ENCODE measurements around the gene BRD3.

BRD3 gene

DNA sequence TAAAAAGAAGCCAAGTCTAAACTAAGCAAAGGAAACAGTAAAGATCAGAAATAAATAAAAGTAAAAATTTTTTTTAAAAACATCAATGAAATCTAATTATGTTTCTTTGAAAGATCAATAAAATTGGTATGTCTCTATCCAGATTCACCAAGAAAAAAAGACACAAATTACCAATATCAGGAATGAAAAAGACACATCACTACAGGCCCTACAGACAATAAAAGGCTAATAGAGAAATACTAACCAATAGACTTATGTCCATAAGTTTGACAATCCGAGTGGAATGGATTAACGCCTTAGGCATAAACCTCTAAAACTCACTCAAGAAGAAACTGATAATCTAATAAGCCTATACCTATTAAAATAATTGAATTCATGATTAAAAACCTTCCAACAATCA, 30.2 kb downstream of the BRD3 start:
- H3K9me3 ChIP-seq (ENCODE audit: control insufficient read depth, low read length): no peaks in the 10 kb centered on the region
- H3K4me3 ChIP-seq (ENCODE audit: low read length): no peak overlapping the region
- H3K27me3 ChIP-seq (ENCODE audit: control insufficient read depth, insufficient read depth, low read length): no peaks in the 10 kb centered on the region
- no peak overlapping the region for H3K9ac ChIP-seq (ENCODE audit: low read length)
- peaks cover 12% of the 10 kb centered on the region for H3K4me1 ChIP-seq (ENCODE audit: control insufficient read depth, insufficient read depth, low read length)
- H3K36me3 ChIP-seq (ENCODE audit: control insufficient read depth, insufficient read depth, low read length): peaks cover 17% of the 10 kb centered on the region

DNA sequence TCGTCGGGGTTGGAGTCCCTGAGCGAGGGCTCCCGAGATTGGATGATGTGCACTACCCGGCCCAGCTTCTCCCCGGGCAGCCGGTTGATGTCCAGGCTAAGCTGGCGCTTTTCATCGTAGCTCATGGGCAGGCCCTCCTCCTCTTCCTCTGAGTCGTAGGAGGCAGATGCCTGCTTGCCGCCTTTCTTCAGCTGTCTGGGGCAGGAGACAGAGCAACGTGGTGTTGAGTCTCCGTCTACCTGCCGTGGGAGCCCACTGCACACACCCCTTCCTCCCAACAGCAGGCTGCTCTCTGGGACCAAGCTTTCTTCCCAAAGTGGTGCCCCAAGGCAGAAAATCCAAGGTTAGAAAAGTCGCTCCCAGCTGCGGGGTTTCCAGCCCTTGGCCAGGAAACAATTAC, 31.7 kb downstream of the BRD3 start:
- no peak overlapping the region for H3K9ac ChIP-seq (ENCODE audit: low read length)
- no peak overlapping the region for H3K4me3 ChIP-seq (ENCODE audit: low read length)
- H3K9me3 ChIP-seq (ENCODE audit: control insufficient read depth, low read length): no peaks in the 10 kb centered on the region
- peaks cover 17% of the 10 kb centered on the region for H3K36me3 ChIP-seq (ENCODE audit: control insufficient read depth, insufficient read depth, low read length)
- H3K4me1 ChIP-seq (ENCODE audit: control insufficient read depth, insufficient read depth, low read length): peaks cover 10% of the 10 kb centered on the region
- H3K27me3 ChIP-seq (ENCODE audit: control insufficient read depth, insufficient read depth, low read length): no peaks in the 10 kb centered on the region

DNA sequence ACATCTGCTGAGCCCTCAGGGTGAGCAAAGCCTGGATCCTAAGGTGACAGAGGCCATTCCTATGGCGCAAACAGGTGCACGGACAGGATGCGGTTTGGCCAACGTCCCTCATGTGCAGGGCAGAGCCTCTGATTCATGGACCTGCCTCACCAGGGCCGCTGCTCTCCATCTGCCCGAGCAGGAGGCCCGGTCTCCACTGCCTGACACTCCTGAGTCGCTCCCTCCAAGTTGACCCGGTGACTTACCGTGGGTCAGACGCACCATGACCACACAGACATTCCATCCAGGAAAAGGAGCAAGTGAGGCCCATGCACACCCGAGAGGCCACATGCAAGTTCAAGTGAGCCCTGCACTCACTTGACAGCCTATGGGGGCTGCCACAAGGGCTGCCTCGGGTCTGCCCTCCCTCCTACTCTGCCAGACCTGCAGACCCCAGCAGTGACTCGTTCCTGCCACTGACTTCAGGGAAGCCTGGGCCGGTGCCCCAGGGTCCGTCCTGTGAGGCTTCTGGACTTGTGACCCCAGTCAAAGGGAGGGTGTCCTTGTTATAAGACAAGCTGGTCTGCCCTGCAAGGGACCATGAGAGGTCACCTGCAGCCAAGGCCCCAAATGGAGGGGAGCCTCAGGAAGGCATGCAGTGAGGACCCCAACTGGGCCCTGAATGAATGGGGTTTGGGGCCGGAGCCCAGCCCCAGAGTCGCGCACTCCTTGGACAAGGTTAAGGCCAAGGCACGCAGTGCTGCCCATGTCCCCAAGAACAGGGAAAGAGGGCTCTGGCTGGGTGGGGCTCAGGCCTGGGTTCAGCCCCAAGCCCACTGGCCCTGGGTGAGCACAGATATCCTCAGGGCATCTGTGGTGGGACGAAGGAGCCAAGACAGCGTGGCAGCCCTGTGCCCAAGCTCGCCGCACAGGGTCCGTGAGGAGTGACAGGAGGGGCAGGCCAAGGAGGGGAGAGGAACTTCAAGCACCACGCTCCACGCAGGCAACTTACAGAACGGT, 32.5 kb downstream of the BRD3 start:
- Histone ChIP-seq H3K9ac (ENCODE audit: low read length) (no peak overlapping the region), H3K36me3 (ENCODE audit: control insufficient read depth, insufficient read depth, low read length) (peaks cover 17% of the 10 kb centered on the region), H3K9me3 (ENCODE audit: control insufficient read depth, low read length) (no peaks in the 10 kb centered on the region), H3K27me3 (ENCODE audit: control insufficient read depth, insufficient read depth, low read length) (no peaks in the 10 kb centered on the region), H3K4me3 (ENCODE audit: low read length) (no peak overlapping the region), H3K4me1 (ENCODE audit: control insufficient read depth, insufficient read depth, low read length) (peaks cover 2% of the 10 kb centered on the region)

DNA sequence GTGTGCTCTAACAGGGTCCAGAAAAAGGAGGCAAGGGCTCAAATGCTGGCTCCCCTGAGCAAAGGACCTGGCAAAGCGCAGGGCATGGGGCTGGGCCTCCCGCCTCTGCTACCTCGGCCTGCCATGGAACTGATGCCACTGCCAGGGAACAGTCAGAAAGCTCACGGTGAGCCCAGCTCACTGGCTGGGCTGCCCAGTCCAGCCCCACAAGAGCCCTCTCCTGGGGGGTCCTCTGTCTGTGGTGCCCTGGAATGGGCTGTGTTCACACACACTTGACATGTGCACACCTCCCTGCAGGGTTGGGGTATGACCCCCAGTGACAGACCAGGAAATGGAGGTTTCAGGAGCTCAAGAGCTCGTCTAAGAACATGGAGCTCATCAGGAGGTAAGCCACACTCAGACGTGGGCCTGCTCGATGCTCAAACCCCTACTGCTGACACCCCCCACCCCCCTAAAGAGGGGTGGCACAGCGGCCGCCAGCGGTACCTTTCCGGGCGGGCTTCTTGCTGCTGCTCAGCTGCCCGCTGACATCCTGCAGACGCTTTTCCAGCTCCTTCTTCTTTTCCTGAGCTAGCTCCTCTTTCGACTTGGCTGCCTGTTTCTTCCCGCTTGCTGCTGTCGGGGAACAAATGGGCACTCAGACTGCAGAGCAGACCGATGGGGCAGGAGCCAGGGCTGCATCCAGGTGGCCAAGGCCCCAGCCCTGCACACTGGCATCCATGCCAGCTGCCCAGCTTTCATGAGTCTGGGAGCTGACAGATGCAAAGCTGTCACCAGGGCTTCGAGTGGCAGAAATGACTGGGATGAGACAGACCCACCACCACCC, 33.4 kb downstream of the BRD3 start:
- H3K36me3 ChIP-seq (ENCODE audit: control insufficient read depth, insufficient read depth, low read length): peaks cover 17% of the 10 kb centered on the region
- H3K27me3 ChIP-seq (ENCODE audit: control insufficient read depth, insufficient read depth, low read length): no peaks in the 10 kb centered on the region

DNA sequence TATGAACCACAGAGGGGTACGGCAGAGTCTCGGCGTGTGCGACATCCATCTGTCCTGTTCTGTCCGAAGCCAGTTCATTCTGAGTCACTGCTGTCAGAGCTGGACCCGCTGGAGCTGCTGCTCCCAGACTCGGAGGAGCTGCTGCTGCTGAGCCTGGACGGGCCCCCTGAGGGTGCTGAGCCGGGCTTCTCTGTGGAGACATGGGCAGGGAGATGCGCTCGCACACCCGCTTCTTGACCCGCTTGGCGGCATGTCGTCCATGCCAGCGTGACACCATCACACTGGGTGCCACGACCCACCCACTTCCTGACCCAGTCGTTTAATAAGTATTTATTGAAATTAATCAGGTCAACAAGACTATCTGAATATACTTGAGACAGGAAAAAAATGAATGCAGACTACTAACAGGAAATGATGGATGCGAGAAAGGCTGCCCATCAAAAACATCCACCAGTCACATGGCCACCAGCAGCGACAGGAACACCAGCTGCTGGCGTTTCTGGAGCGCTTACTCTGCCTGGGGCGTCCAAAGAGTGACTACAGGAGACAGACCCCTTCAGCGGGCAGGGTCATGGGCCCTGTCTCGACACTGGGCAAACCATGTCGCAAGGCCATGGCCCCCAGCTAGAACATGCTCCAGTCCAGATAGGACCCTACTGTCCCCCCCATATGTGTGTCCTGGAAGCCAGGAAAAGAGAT, 34.2 kb downstream of the BRD3 start:
- Histone ChIP-seq H3K9me3 (ENCODE audit: control insufficient read depth, low read length) (no peaks in the 10 kb centered on the region), H3K9ac (ENCODE audit: low read length) (no peak overlapping the region), H3K4me1 (ENCODE audit: control insufficient read depth, insufficient read depth, low read length) (no peaks in the 10 kb centered on the region), H3K4me3 (ENCODE audit: low read length) (no peak overlapping the region), H3K36me3 (ENCODE audit: control insufficient read depth, insufficient read depth, low read length) (peaks cover 17% of the 10 kb centered on the region), H3K27me3 (ENCODE audit: control insufficient read depth, insufficient read depth, low read length) (no peaks in the 10 kb centered on the region)

More for the DNA sequence above, 33.4 kb downstream of the BRD3 start:
- Histone ChIP-seq H3K4me1 (ENCODE audit: control insufficient read depth, insufficient read depth, low read length) (no peaks in the 10 kb centered on the region), H3K9ac (ENCODE audit: low read length) (no peak overlapping the region), H3K4me3 (ENCODE audit: low read length) (no peak overlapping the region), H3K9me3 (ENCODE audit: control insufficient read depth, low read length) (no peaks in the 10 kb centered on the region)

DNA sequence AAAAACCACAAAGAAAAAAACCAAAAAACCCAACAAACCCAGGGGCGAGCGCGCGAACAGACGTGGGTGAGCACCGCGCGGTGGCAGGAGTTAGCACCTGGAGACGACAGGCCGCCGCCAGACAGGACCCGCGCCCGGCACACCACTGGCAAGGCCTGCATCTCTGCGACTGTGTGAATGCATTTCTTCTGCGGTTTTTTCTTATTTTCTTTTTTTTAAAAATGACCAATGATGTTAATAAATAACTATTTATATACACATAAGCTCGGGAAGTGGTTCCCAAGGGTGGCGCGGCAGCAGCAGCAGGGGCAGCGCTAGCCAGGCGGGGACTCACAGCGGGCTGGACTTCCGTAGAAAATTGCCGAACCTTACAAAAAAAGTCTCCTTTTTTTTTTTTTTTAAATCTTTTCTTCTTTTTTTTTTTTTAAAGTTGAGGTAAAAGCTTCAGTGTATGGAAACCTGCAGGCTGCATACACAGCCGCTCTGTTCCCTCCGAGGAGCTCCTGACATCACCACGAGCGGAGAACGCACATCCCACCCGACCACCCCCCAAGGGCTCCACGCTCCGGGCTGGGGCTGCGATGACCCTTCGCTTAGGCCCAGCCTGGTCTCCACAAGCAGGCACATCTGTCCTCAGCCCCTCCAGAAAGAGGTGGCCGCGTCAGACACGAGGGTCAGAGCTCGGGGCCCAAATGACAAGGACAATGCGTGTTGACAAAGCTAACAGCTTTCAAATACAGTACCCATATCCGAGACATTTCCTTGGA, 35.2 kb downstream of the BRD3 start:
- no peaks in the 10 kb centered on the region for H3K9me3 ChIP-seq (ENCODE audit: control insufficient read depth, low read length)
- H3K36me3 ChIP-seq (ENCODE audit: control insufficient read depth, insufficient read depth, low read length): peaks cover 17% of the 10 kb centered on the region
- no peaks in the 10 kb centered on the region for H3K4me1 ChIP-seq (ENCODE audit: control insufficient read depth, insufficient read depth, low read length)
- H3K4me3 ChIP-seq (ENCODE audit: low read length): no peak overlapping the region
- no peak overlapping the region for H3K9ac ChIP-seq (ENCODE audit: low read length)
- no peaks in the 10 kb centered on the region for H3K27me3 ChIP-seq (ENCODE audit: control insufficient read depth, insufficient read depth, low read length)

DNA sequence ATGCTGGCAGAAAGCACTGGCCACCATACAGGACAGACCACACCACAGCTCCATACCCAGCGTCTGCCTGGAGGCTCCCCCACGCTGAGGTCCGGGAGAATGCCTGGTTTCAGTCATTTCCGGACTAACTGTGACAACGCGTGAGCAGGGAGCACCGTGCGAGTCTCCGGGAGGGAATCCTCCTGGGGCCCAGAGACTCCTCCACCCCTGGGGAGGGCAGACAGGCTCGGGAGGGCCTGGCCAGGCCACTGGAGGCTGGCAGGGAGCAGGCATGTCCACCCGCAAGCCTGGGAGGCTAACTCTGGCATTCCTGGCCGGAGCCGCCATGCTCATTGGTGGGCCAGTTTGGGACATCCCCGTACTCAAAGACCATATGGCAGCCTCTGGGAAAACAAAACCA, 36.0 kb downstream of the BRD3 start:
- no peaks in the 10 kb centered on the region for H3K27me3 ChIP-seq (ENCODE audit: control insufficient read depth, insufficient read depth, low read length)
- no peak overlapping the region for H3K4me3 ChIP-seq (ENCODE audit: low read length)
- H3K9ac ChIP-seq (ENCODE audit: low read length): no peak overlapping the region
- H3K36me3 ChIP-seq (ENCODE audit: control insufficient read depth, insufficient read depth, low read length): peaks cover 17% of the 10 kb centered on the region
- H3K9me3 ChIP-seq (ENCODE audit: control insufficient read depth, low read length): no peaks in the 10 kb centered on the region
- H3K4me1 ChIP-seq (ENCODE audit: control insufficient read depth, insufficient read depth, low read length): no peaks in the 10 kb centered on the region

DNA sequence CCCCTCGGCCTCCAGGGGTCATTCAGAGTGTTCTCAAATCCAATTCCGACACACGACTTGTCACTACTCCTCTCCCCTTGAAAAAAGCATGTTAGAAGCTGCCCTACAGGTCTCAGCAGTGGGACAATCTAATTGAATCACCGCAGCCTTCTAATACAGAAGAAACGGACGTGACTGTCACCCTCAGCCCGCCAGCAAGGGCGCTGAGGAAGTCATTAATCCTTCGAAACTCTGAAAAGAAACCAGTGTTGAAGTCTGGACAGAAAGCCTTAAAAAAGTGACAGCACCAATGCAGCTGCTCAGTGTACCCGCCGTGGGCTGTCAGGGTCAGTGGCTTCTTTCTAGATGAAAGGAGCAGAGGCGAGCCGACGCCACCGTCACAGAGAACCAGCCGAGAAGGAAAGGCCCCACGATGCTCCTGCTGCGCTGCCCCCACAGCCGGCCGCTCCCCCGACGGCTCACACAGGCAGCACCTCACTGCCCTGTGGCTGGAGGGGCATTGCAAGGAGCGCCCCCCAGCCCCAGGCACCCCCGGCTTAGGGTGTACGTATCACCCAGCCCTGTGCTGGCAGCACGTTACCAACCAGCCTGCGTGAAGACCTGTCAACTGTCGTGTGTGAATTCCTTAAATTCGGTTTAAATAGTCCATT, 36.9 kb downstream of the BRD3 start:
- Histone ChIP-seq H3K27me3 (ENCODE audit: control insufficient read depth, insufficient read depth, low read length) (no peaks in the 10 kb centered on the region), H3K9ac (ENCODE audit: low read length) (no peak overlapping the region), H3K4me1 (ENCODE audit: control insufficient read depth, insufficient read depth, low read length) (peaks cover 3% of the 10 kb centered on the region), H3K9me3 (ENCODE audit: control insufficient read depth, low read length) (no peaks in the 10 kb centered on the region), H3K4me3 (ENCODE audit: low read length) (no peak overlapping the region), H3K36me3 (ENCODE audit: control insufficient read depth, insufficient read depth, low read length) (peaks cover 17% of the 10 kb centered on the region)

DNA sequence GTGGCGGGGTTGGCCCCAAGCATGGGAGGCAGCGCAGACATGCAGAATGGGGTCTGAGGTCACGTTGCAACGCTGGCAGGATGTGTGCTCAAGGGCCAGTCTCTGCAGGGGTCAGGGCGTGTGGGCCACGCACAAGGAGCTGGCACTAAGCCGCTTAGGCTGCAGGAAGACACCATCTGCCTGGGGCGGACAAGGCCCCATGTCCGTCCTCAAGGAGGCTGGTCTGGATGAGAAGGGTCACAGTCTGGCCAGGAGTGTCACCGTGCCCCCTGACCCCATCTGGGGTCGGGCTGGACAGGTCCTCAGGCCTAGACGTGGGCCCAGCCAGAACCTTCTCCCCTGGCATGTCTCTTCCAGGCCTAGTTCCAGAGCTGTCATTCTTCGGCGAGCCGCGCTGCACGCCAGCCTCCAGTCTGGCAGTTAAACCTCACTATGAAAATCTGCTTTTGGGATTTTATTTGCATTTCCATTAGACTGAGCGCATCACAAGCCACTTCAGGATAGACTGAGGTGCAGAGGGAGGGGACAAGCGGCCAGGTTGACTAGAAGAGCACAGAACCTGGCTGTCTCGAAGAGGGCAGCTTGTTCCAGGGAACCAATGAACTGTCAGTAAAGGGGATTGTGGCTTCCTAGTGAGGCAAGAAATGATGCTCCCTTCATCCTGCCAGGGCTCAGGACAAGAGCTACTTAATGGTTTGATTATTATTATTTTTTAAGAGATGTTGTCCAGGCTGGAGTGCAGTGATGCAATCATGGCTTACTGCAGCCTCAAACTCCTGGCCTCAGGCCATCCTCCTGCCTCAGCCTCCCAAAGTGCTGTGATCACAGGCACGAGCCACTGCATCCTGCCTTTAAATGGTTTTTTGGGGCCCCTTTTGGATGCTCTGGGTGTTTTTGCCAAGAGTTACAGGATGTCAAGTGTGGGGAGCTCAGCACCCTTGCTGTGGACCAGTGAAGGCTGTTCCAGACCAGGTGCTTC, 38.3 kb downstream of the BRD3 start:
- Histone ChIP-seq H3K9ac (ENCODE audit: low read length) (no peak overlapping the region), H3K36me3 (ENCODE audit: control insufficient read depth, insufficient read depth, low read length) (peaks cover 5% of the 10 kb centered on the region), H3K9me3 (ENCODE audit: control insufficient read depth, low read length) (no peaks in the 10 kb centered on the region), H3K27me3 (ENCODE audit: control insufficient read depth, insufficient read depth, low read length) (no peaks in the 10 kb centered on the region), H3K4me1 (ENCODE audit: control insufficient read depth, insufficient read depth, low read length) (peaks cover 6% of the 10 kb centered on the region), H3K4me3 (ENCODE audit: low read length) (no peak overlapping the region)

DNA sequence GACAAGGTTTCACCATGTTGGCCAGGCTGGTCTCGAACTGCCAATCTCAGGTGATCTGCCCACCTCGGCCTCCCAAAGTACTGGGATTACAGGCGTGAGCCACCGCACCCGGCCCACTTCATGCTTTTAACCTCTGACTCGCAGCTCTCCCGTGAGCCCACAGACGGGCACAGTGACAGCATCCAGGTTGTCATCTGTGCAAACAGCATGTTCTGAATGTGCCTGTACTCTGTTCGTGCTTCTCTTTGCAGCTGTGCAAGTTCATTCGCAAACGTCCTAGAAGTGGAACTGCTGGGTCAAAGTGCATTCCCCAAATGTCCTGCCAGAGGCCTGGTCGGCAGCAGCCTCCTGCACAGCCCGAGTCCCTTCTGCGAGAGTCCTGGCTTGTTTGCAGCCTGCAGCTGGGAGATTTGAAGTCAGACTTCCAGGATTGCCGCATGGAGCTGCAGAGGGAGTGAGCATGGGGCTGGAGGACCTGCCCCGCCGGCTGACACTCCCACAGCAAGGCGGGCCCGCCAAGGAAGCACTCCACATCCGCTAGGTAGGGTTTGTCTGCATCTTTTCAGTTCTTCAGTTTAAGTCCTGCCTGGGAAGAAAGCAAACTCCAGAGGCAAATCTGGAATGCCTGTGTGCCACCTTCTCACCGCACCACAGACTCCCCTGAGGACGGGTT, 39.1 kb downstream of the BRD3 start:
- no peaks in the 10 kb centered on the region for H3K27me3 ChIP-seq (ENCODE audit: control insufficient read depth, insufficient read depth, low read length)
- H3K4me3 ChIP-seq (ENCODE audit: low read length): no peak overlapping the region
- peaks cover 4% of the 10 kb centered on the region for H3K36me3 ChIP-seq (ENCODE audit: control insufficient read depth, insufficient read depth, low read length)
- H3K9me3 ChIP-seq (ENCODE audit: control insufficient read depth, low read length): no peaks in the 10 kb centered on the region
- no peak overlapping the region for H3K9ac ChIP-seq (ENCODE audit: low read length)
- H3K4me1 ChIP-seq (ENCODE audit: control insufficient read depth, insufficient read depth, low read length): peaks cover 6% of the 10 kb centered on the region
